Left lobe of liver (tissue), 2 donors: ENCODE data around the gene SMIM9. TPM values are rescaled to one million over a fixed set of nuclear protein-coding genes. Genes with fewer than 3 reads are reported as not detected.
"Not testable (repeated sequence)": the region's sequence is repeated elsewhere in the genome, so short reads cannot be mapped to it uniquely, and the experiment has no call there.

Experiments used
- ATAC-seq: fragments of 200-7000 bp; cut with Tn5 transposase; one replicate; pipeline ENCODE4 v1.9.1; 2020; ENCODE audit warnings: mild to moderate bottlenecking, moderate library complexity
- DNase-seq: peaks from one replicate; pipeline ENCODE4 v3.0.0-alpha.2; 2020; ENCODE audit warnings: low spot score
- total RNA-seq: library from RNA; stranded (reverse); gene quantifications from one replicate; pipeline ENCODE4 v1.2.1, GENCODE V29; 2021
- donor health status: DM: no; HTN: no; CAD: no; lungs with moderate emphysema.
- donor health status: DM: no; HTN: yes; CAD: no.

Gene SMIM9
- total RNA-seq, result not detected

GRCh38 chrX:154834562-154834961, at the start of gene SMIM9:
SMIM9 (minus strand) TSS chrX:154834662; CDS start chrX:154830856, 3,806 bp downstream.
- DNase-seq, result no peak

DNA sequence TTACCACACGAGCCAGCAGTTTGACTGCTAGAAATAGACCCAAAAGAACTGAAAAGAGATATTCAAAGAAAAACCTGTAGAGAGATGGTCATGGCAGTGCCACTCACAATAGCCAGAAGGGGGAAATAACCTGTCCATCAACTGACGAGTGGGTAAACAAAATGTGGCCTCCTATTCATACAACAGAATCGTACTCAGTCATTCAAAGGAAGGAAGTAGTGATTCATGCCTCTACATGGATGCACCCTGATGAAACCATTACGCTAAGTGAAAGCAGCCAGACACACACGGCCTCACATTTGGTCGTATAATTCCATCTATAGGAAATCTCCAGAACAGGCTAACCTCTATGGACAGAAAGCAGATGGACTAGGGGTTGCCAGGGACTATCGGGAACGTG, 49.6 kb upstream of the SMIM9 start:
- not testable (repeated sequence) for ATAC-seq, DNase-seq

More at GRCh38 chrX:154834562-154834961, at the start of gene SMIM9:
- ATAC-seq, result no peak

DNA sequence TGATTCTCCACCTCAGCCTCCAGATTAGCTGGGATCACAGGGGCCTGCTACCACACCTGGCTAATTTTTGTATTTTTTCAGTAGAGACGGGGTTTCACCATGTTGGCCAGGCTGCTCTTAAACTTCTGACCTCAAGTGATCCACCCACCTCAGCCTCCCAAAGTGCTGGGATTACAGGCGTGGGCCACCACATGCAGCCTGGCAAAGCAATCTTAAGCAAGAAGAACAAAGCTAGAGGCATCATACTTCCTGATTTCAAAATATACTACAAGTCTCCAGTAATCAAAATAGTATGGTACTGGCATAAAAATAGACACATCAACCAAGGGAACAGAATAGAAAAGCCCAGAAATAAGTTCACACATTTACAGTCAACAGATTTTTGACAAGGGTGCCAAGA, 38.9 kb upstream of the SMIM9 start:
- ATAC-seq (no peak), DNase-seq (no peak)

GRCh38 chrX:154868522-154868921, 34.1 kb upstream of the SMIM9 start:
- not testable (repeated sequence) for ATAC-seq, DNase-seq

GRCh38 chrX:154855256-154855655, 20.8 kb upstream of the SMIM9 start:
- no peak for DNase-seq
- ATAC-seq, result no peak

DNA sequence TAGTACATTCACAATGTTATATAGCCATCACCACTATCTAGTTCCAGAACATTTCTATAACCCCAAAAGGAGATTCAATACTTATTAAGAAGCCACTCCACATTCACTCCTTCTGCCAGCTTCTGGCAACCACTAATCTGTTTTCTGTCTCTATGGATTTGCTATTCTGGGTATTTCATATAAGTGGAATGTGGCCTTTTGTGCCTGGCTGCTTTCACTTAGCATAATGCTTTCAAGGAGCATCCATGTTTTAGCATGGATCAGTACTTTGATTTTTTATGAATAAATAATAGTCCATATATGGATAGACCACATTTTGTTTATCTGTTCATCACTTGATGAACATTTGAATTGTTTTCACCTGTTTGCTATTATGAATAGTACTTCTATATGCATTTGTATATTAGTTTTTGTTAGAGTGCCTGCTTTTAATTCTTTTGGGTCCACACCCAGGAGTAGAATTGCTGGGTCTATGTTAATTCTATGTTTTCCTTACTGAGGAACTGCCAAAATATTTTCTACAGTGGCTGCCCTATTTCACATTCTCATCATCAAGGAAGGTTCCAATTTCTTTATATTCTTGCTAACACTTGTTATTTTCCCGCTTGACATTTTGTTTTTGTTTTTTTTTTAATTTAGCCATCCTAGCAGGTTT, 16.6 kb upstream of the SMIM9 start:
- ATAC-seq (no peak), DNase-seq (no peak)

DNA sequence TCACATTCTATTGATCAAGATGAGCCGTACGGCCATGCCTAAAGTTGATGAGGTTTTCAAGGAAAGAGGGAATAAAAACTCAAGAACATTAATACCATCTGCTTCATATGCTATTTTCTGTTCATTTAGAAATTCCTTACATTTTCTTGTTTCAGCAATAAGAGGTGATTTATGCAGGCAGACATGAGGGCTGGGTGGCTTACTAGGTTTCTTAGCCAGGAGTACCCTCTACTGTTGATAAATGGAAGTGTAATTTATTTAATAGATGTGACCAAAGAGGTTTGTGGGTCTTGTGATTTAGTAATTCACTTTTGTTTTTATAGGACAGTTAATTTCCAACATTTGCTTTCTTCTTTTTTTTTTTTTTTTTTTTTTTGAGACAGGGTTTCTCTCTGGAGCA, 6.4 kb upstream of the SMIM9 start:
- no peak for DNase-seq

GRCh38 chrX:154836163-154836562, 1.7 kb upstream of the SMIM9 start:
- ATAC-seq (no peak), DNase-seq (no peak)

More for the DNA sequence above, 6.4 kb upstream of the SMIM9 start:
- peak; percentile 77 for ATAC-seq

DNA sequence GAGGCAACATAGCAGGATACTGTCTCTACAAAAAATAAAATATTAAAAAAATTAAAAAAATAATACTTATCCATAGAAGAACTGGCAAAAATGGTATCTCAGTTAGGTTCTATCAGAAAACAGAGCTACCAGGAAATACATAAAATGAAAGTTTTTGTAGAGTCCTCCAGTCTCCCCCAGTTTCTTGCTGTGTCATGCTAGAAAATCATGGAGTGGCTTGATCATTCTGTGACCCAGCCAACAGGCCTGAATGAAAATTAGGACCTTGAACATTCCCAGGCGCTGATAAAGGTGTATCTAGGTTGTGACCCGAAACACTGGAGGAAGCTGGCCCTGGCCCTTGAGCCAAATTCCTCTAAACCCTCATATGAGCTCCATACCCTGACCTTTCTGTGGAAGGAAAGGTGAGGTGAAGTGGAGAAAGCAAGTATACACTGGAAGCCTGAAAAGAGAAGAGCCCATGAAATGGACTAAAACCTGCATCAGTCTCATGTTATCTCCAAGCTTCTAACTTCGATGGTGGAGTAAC, 652 bp downstream of the SMIM9 start:
- ATAC-seq (no peak), DNase-seq (no peak)

DNA sequence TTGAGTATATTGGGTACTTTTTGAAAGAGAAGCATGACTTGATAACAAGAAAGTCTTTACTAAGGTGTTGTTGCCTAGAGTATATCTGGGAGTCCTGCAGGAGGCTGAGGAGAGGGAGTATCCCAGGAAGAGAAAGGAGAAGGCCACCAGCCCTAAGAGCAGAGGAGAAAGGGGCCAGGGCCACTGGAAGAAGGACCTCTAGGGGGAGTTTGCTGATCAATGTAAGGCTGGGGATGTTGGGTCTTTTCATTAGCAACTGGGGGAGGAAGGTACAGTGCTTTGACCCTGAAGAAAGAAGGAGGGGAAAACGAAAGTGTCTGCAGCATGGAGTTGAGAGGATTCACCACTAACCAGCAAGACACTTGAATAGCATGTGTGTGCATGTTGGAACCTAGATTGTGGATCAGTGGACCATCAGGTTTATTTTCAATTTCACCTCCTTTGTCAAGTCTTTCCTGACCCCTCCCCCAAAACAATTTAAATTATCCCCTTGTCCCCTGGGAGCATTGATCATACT, 4.5 kb downstream of the SMIM9 start:
- ATAC-seq, result no peak
- DNase-seq, result no peak

DNA sequence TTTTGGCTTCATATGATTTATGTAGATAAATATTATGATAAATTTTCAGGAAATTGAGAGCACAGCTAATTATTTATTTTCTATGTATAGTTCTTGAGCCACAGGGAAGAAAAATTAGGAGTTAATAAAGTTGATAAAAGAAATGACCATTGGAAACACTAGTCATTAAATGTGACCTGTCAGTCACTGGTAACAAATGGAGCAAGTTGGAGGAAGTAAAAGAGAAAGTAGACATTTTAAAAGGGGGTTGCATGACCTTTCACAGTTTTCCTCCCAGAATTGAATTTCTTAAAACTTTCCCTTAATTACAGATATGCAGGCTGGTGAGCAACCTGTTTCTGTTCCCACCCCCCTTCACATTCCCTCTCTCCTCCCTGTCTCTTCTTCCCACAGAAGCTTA, 5.3 kb downstream of the SMIM9 start:
- DNase-seq, result no peak
- ATAC-seq, result no peak

GRCh38 chrX:154828016-154828408, 6.5 kb downstream of the SMIM9 start:
- ATAC-seq (no peak), DNase-seq (no peak)

DNA sequence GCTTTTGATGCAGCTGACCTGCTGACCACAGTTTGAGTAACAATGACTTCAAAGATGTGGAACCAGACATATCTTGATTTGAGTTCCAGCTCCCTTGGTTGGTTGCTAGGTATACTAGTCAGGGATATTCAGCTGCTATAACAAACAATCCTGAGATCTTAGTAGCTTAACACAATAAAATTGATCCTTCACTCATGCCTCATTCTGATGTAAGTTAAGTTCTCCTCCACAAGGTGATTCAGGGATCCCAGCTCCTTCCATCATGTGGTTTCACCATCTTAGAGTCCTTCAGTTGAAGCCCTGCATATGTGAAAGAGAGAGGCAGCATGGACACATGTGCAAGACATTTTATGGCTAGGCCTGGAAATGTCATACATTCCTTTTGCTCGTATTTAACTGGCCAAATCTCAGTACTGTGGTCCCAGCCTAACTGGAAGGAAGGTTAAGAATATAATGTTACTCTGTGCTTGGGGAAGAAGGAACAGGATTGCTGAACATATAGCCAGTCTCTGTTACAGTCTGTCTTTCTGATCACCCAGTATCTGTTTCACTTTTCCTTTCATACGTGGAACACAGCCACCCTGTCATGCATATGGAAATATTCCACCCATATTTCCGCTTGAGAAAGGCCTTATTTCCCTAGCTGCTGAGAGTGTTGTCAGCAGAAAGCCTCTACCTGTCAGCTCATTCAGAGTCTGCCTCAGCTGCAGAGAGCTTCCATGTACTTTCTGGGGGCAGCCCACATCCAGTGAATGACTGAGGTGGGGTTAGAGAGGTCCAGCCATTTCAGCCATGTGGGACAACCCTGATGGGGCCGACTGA, 7.1 kb downstream of the SMIM9 start:
- ATAC-seq, result no peak
- DNase-seq, result no peak

DNA sequence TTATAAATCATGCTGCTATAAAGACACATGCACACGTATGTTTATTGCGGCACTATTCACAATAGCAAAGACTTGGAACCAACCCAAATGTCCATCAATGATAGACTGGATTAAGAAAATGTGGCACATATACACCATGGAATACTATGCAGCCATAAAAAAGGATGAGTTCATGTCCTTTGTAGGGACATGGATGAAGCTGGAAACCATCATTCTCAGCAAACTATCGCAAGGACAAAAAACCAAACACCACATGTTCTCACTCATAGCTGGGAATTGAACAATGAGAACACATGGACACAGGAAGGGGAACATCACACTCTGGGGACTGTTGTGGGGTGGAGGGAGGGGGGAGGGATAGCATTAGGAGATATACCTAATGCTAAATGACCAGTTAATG, 8.9 kb downstream of the SMIM9 start:
- ATAC-seq, DNase-seq: not testable (repeated sequence)

- no peak for DNase-seq
- no peak for ATAC-seq
Measured at GRCh38 chrX:154824638-154825037, 9.8 kb downstream of the SMIM9 start.

DNA sequence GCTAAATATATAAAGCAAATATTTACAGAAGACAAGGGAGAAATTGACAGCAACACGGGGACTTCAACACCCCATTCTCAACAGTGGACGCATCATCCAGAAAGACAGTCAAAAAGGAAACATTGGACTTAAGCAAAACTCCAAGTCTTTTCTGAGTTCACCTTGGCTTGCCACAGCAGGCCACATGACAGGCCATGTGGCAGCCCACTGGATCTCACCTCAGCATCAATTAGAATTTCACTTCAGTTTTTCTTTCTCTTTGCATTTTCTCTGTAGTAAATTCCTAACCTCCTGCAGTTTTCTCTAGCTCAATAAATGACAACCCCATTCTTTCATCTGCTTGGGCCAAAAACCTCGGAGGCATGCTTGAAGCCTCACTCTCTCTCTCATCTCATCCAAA, 12.4 kb downstream of the SMIM9 start:
- DNase-seq (no peak), ATAC-seq (no peak)

DNA sequence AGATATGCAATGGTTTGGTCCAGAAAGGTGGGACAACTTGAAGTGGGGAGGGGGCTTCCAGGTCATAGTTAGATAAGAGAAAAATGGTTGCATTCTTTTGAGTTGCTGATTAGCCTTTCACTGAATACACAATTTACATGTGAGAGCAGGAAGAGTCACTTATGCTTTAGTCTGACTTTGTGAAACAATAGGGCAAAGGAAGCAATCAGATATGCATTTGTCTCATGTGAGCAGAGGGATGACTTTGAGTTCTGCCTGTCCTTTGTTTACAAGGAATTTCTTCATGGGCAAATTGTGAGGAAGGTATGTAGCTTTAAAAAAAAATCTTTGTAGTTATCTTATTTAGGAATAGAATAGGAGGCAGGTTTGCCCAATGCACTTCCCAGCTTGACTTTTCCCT, 12.9 kb downstream of the SMIM9 start:
- ATAC-seq, result no peak
- DNase-seq, result no peak

GRCh38 chrX:154819771-154820341, 14.6 kb downstream of the SMIM9 start:
- no peak for ATAC-seq
- DNase-seq, result no peak

GRCh38 chrX:154818916-154819770, 15.3 kb downstream of the SMIM9 start:
- DNase-seq, result no peak
- no peak for ATAC-seq

DNA sequence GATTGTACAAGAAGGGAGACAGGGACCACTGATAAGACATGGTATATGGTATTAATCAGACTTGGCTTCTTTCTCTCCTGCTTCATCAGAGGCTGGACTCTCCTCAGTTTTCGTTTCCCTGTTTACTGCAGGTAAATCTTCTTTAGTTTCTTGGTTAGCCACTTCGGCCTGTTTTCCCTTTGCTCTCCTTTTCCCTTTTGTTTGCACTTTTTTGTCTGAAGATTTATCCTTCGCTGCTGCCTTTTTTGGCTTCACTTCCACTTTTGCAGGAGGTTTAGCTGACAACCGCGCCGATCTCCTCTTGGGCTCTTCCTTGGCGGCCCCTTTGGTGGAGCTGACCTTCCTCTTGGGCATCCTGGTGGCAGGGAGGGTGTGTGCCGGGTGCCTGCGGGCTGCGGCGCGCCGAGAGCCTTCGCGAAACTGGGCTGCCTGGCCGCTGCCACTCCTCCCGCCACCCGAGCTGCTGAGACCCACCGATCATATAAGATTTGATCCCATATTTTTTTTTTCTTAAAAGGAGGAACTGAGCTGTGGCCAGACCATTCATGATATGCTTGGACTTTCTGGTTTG, 17.3 kb downstream of the SMIM9 start:
- not testable (repeated sequence) for ATAC-seq, DNase-seq
